ENCODE results near the gene PHF19. TPM values are rescaled to one million over a fixed set of nuclear protein-coding genes. Genes with fewer than 3 reads are reported as not detected.

PHF19 gene
- total and polyA plus RNA-seq, 10 of the 15 experiments (the other 5 are each of a cell fraction or from before 2014, with no cell fraction given) = 26.0 to 133 (median 87.7) TPM

- TF ChIP-seq RAD21 (IDR thresholded peaks at IDR 0.05; ENCODE audit: insufficient read depth, low read depth, low read length) (peak; percentile 43), RB1 (IDR thresholded peaks at IDR 0.05; ENCODE audit: borderline replicate concordance) (peak; percentile 86; the same call in 1 of the 2 replicates), MXI1 (IDR thresholded peaks at IDR 0.05; ENCODE audit: low read depth, low read length) (peak; percentile 74; the same call in 1 of the 2 replicates), ESRRA (IDR thresholded peaks at IDR 0.05; ENCODE audit: low read length) (no peak), POU2F2 (IDR thresholded peaks at IDR 0.05; ENCODE audit: borderline replicate concordance, low read depth, low read length) (peak; percentile 40; the same call in 1 of the 3 replicates), RELA (IDR thresholded peaks at IDR 0.05; ENCODE audit: borderline replicate concordance, partially characterized antibody) (peak; percentile 24), KDM1A (IDR thresholded peaks at IDR 0.05; ENCODE audit: borderline replicate concordance) (no peak), POLR2AphosphoS2 (IDR thresholded peaks at IDR 0.05; ENCODE audit: low read depth, low read length) (peak; percentile 60; the same call in 1 of the 2 replicates), NR2F1 (conservative IDR thresholded peaks at IDR 0.05) (peak; percentile 53; the same call in 1 of the 2 replicates), LARP7 (IDR thresholded peaks at IDR 0.05) (peak; percentile 66), IKZF1 (conservative IDR thresholded peaks at IDR 0.05) (peak; percentile 72), BRCA1 (IDR thresholded peaks at IDR 0.05; ENCODE audit: low read depth, low read length) (no peak), CBX5 (IDR thresholded peaks at IDR 0.05; ENCODE audit: low read depth) (no peak), PAX5 (IDR thresholded peaks at IDR 0.05; ENCODE audit: borderline replicate concordance, low read depth, low read length) (peak; percentile 77), MAX (IDR thresholded peaks at IDR 0.05; ENCODE audit: low read depth, low read length) (peak; percentile 91), PKNOX1 (IDR thresholded peaks at IDR 0.05) (peak; percentile 25), NBN (IDR thresholded peaks at IDR 0.05) (peak; percentile 73; the same call in 1 of the 2 replicates), SKIL (IDR thresholded peaks at IDR 0.05; ENCODE audit: low read depth, poor library complexity, severe bottlenecking) (no peak), TCF12 (IDR thresholded peaks at IDR 0.05; ENCODE audit: low read depth, low read length) (no peak), WRNIP1 (IDR thresholded peaks at IDR 0.05; ENCODE audit: borderline replicate concordance, low read depth, low read length) (no peak), STAT1 (conservative IDR thresholded peaks at IDR 0.05) (0 out of 2 replicates have a peak, but pooled peaks have one; percentile 63), HDAC6 (IDR thresholded peaks at IDR 0.05; ENCODE audit: unreplicated experiment) (no peak), TBL1XR1 (IDR thresholded peaks at IDR 0.05; ENCODE audit: low read depth, low read length) (no peak), ATF2 (IDR thresholded peaks at IDR 0.05; ENCODE audit: low read length) (no peak), RELB (IDR thresholded peaks at IDR 0.05; ENCODE audit: low read depth) (peak; percentile 51; the same call in 1 of the 2 replicates), SIN3A (IDR thresholded peaks at IDR 0.05; ENCODE audit: low read depth, low read length) (0 out of 2 replicates have a peak, but pooled peaks have one; percentile 32)
These were observed 8.2 kb downstream of the PHF19 start (continued) for GRCh38 chr9:120868676-120869359.

Data from GM12878 (cell line).